Measurements from ENCODE around the gene DDRGK1.
A peak's percentile ranks its signal among the peaks of the same experiment; 100 is the strongest.
"Not testable (repeated sequence)": the region's sequence is repeated elsewhere in the genome, so short reads cannot be mapped to it uniquely, and the experiment has no call there.

The DDRGK1 gene

DNA sequence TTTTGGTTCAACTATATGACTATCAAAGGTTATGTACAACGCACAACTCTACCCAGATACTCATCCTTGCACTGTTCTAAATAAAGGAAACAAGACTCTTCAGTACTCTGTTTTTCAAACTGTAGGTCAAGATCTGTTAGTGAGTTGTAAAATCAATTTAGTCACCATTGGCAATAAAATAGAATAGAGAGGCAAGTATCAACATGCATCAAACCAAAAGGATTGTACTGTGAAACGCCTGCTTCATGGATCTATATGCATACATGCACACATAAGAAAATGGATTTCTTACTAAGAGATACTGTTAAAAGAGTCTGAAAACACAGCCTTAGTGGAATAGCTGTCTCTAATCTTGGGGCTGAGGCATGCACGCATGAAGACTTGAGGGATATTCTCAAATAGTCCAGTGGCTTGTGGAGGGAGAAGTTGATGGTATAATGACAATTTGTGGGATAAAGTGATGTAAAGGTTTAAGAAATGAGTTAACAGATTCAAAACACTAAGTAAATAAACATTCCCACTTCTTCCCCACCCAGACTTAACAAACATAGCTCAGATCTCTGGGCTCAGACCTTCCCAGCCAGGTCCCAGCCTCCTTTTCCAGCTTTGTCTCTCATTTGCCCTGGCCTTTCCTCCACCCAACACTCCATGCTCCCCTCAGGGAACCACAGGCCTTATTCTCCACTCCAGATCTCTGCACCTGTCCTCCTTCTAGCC is 20.4 kb downstream of the DDRGK1 start:
- no peak for DNase-seq

DNA sequence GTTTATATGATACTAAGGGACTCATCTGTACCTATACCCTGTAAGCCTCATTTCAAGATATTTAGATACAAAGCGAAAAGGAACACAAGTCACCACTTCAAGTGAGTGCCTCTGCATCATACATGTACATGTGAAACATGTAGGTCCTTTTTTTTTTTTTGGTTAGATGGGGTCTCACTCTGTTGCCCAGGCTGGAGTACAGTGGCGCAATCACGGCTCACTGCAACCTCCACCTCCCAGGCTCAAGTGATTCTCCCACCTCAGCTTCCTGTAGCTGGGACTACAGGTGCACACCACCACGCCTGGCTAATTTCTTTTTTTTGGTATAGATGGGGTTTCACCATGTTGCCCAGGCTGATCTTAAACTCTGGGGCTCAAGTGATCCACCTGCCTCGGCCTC is 22.1 kb downstream of the DDRGK1 start:
- not testable (repeated sequence) for DNase-seq

DNA sequence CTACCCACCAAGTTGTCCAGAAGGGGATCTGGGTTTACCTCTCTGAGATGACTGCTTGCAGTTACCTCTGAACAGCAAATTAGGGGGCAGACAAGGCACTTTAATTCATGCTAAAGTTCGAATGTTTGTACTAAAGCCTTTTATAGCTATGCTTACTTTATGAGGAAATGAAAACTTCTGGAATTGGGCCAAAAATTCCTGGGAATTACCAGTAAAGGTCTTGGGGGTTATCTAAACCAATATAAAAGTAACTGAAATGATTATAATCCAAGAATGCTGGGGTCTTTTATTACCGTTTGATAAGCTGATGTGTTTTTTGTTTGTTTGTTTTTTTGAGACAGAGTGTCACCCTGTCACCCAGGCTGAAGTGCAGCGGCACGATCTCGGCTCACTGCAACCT is 23.2 kb downstream of the DDRGK1 start:
- DNase-seq = no peak

GRCh38 chr20:3180319-3180718 is 24.2 kb downstream of the DDRGK1 start:
- no peak for DNase-seq

DNA sequence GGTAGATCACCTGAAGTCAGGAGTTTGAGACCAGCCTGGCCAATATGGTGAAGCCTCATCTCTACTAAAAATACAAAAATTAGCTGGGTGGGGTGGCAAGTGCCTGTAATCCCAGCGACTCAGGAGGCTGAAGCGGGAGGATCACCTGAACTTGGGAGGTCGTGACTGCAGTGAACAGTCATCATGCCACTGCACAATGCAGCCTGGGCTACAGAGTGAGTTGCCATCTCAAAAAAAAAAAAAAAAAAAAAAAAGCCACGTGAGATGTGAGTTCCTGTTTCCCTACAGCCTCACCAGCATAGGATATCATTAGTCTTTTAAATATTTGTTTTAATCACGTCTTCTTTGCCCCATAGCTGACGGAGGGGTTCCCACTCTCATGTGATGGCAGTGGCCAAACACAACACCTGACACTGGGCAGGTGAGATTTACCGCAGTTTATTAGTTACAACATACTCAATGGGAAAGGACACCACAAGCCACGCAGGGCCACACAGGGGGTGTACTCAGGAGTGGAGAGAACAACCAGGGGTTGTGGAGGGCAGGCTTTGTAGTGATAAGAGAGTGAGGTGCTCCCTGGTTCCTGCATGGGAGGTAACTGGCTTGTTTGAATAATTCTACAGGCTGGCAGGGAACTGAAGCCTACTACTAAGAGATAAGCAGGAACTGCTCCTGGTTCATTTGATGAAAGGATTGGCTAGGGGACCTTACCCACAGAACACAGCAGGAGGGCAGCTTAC is 26.6 kb downstream of the DDRGK1 start:
- DNase-seq = peak; percentile 27 to 35

DNA sequence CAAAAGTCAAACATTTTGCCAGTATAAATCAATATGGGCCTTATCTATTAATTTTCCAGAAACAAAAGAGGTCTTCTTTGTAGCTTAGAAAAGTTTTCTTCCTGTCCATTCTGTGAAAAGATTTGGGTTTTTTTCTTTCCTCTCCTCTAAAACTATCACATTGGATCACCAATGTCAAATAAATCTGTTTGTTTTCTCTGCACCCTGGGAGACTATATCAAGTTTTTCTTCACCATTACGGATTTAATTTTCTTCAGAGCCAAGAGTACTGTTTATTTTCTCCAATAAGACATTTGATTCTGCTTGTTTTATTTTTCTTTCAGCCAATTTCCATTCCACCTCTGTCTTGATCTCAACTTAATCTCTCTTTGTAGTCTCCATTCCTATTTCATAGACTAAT is 29.2 kb downstream of the DDRGK1 start:
- no peak for DNase-seq

- no peak for DNase-seq
Measured at GRCh38 chr20:3174442-3175261, 29.8 kb downstream of the DDRGK1 start.

GRCh38 chr20:3173610-3174441 is 30.7 kb downstream of the DDRGK1 start:
- DNase-seq = peak; percentile 67 to 85

GRCh38 chr20:3172933-3173609 is 31.4 kb downstream of the DDRGK1 start, which contains the start of gene LZTS3:
LZTS3 (minus strand) TSS chr20:3173549; CDS start chr20:3167163, 6,386 bp downstream.
- DNase-seq = peak; percentile 30 to 49

- no peak for DNase-seq
Measured at GRCh38 chr20:3172126-3172932, 32.2 kb downstream of the DDRGK1 start.

GRCh38 chr20:3171391-3172125 is 32.9 kb downstream of the DDRGK1 start:
- DNase-seq = no peak

DNA sequence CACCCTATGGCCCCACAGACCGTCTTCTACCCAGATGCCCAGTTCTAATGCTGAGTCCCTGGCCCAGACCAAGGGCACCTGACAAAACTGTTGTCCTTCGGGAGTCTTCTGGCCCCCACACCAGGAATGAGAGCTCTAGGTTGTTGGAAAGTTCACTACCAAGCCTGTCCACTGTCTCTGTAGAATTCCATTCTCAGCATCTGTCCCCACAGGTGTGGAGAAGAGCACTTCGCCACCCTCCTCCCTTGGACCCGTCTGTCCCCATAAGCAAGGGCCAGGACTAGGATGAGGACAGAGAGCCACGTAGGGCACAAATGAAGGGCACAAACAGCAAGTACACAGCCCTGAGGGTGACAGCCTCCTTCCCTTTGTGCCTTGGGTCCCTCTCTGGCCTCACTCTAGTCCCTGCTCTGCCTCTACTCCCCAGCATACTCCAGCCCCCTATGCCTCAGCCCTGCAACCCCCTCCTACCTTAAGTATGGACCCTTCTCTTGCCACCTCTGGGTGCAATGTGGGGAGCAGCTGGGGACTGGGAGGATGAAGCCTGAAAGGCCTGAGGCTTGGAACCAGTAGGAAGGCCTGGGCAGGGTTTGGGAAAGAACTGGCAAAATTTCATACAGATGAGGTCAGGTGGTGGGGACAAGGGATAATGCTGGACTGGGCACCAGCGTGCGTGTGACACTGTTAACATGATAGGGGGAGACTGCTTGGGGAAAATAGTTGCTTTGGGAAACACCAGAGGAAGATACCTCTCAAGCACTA is 35.5 kb downstream of the DDRGK1 start:
- DNase-seq = no peak

- DNase-seq = no peak
Measured at GRCh38 chr20:3168079-3168828, 36.2 kb downstream of the DDRGK1 start.

GRCh38 chr20:3167738-3168078 is 36.8 kb downstream of the DDRGK1 start:
- DNase-seq = no peak

DNA sequence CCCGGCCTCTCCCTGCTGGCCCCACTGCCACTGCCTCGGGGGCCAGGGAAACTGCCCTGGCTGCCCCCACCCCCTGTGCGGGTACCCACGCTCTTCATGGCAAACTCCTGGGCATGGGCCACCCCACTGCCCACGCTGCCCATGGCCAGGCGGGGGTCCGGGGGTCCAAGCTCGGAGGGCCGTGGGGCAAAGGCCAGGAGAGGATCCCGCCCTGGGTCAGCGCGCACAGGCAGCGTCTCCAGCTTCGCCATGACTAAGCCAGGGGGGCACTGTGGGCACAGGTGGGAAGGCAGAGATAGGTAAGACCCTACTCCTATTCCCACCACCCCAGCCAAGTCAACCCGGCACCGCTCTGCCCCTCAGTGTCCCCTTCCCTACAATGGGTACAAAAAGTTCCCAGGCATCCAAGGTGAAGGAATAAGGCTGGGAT is 37.6 kb downstream of the DDRGK1 start:
- no peak for DNase-seq

GRCh38 chr20:3166338-3166912 is 38.1 kb downstream of the DDRGK1 start:
- DNase-seq = no peak

DNA sequence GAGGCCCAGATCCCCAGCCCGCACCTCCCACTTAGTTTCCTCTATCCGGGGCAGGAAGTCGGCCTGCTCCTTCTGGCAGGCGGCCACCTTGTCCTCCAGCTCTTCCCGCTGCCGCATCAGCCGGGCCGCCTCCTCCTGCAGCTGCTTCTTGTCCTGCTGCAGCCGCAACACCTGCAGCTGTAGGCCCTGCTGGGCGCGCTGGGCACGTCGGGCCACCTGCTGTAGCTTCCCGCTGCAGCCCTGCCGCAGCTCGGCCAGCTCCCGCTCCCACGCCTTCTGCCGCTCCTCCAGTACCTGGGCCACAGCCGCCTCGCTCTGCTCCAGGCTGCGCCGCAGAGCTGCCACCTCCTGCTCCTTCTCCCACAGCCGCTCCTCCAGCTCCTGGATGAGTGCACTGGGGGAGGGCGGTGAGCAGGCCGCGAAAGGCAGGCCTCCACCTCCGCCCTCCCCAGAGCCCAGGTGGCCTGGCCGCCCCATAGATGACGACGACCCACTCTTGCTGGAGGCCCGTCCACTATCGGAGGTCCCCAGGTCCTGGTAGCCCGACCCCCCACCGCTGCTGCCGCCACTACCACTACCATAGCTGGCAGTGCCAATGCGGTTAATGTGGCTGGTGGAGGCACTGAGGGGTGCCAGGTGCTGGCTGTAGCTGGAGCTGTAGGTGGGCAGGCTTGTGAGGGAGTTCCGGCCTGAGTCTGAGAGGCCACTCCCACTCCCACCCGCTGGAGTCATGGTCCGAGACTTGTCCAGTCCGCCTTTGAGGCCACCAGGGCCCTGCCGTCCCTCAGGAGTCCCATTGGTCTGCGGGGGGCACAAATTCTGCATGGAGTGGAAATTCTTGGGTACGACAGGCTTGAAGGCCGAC is 38.8 kb downstream of the DDRGK1 start:
- DNase-seq = peak in 1 of 2 donors; percentile 16
